IMR-90 (cell line): ENCODE measurements around the gene VWA8. TPM values are rescaled to one million over a fixed set of nuclear protein-coding genes. Genes with fewer than 3 reads are reported as not detected.

ENCODE experiments used
- ATAC-seq: fragments of 200-7000 bp; cut with Tn5 transposase; 2 replicates; pipeline ENCODE4 v1.9.1; 2020; ENCODE audit warnings: low read depth, mild to moderate bottlenecking, moderate library complexity
- BruUV-seq: library from RNA; stranded (reverse); fragments of 400-500 nt; replicated peaks from 2 replicates; lab custom pipeline; 2021; lab: Mats Ljungman, UMichigan
- CTCF ChIA-PET: fragments of 300-600 bp; formaldehyde crosslinking; extraction: SDS; loops from one replicate; lab custom pipeline; 2021; ENCODE audit warnings: antibody characterized with exemption; lab: Yijun Ruan, JAX
- POLR2A ChIA-PET: fragments of 300-600 bp; sonication (Branson Sonifier 250); formaldehyde crosslinking; loops from one replicate; lab custom pipeline; 2022; ENCODE audit warnings: antibody characterized with exemption; ENCODE audit not compliant: unreplicated experiment; lab: Charles Lee
- DNase-seq: peaks from one replicate; pipeline ENCODE4 v3.0.0; 2013
- H2AFZ ChIP-seq: replicated peaks from 2 replicates; pipeline ENCODE3; 2013; ENCODE audit warnings: low read length, mild to moderate bottlenecking; ENCODE audit not compliant: poor library complexity
- H2AK5ac ChIP-seq: 2 replicates; pipeline ENCODE4 v1.6.1; 2013; ENCODE audit warnings: low read depth, low read length, inconsistent platforms
- H2AK9ac ChIP-seq: replicated peaks from 2 replicates; pipeline ENCODE3; 2013; ENCODE audit warnings: mild to moderate bottlenecking, low read depth, low read length, moderate library complexity; ENCODE audit not compliant: poor library complexity
- H2BK120ac ChIP-seq: 2 replicates; pipeline ENCODE4 v1.6.1; 2013; ENCODE audit warnings: low read depth, low read length, inconsistent platforms
- H2BK15ac ChIP-seq: 3 replicates; pipeline ENCODE4 v1.6.1; 2013; ENCODE audit warnings: low read depth, low read length, inconsistent platforms
- H2BK20ac ChIP-seq: 2 replicates; pipeline ENCODE4 v1.6.1; 2013; ENCODE audit warnings: low read depth, mild to moderate bottlenecking, inconsistent platforms, low read length, moderate library complexity
- H2BK5ac ChIP-seq: 2 replicates; pipeline ENCODE4 v1.6.1; 2013; ENCODE audit warnings: mild to moderate bottlenecking, low read depth, low read length, inconsistent platforms; ENCODE audit not compliant: poor library complexity, severe bottlenecking
- H3K14ac ChIP-seq: replicated peaks from 2 replicates; pipeline ENCODE4 v1.6.1; 2013; ENCODE audit warnings: low read depth, low read length, inconsistent platforms
- H3K18ac ChIP-seq: 2 replicates; pipeline ENCODE4 v1.6.1; 2013; ENCODE audit warnings: low read depth, low read length, control low read depth
- H3K23ac ChIP-seq: 2 replicates; pipeline ENCODE4 v1.6.1; 2013; ENCODE audit warnings: low read depth, low read length, inconsistent platforms
- H3K27ac ChIP-seq: 2 replicates; pipeline ENCODE4 v1.5.1; 2013; ENCODE audit warnings: mild to moderate bottlenecking, control low read depth, low read length; ENCODE audit not compliant: insufficient read depth
- H3K27me3 ChIP-seq: 2 replicates; pipeline ENCODE4 v1.6.1; 2013; ENCODE audit warnings: low read length; ENCODE audit not compliant: control insufficient read depth, insufficient read depth
- H3K36me3 ChIP-seq: 2 replicates; pipeline ENCODE4 v1.6.1; 2013; ENCODE audit warnings: low read length, mixed read lengths; ENCODE audit not compliant: control insufficient read depth, insufficient read depth
- H3K4ac ChIP-seq: 2 replicates; pipeline ENCODE4 v1.6.1; 2013; ENCODE audit warnings: low read depth, low read length, inconsistent platforms
- H3K4me1 ChIP-seq: 2 replicates; pipeline ENCODE4 v1.6.1; 2013; ENCODE audit warnings: low read length, mixed read lengths; ENCODE audit not compliant: control insufficient read depth, insufficient read depth
- H3K4me2 ChIP-seq: 2 replicates; pipeline ENCODE4 v1.6.1; 2013; ENCODE audit warnings: low read depth, mild to moderate bottlenecking, control low read depth, low read length, moderate library complexity
- H3K4me3 ChIP-seq: 2 replicates; pipeline ENCODE4 v1.5.1; 2013; ENCODE audit warnings: low read depth, mild to moderate bottlenecking, control low read depth, low read length, moderate library complexity; ENCODE audit not compliant: insufficient read depth
- H3K56ac ChIP-seq: 2 replicates; pipeline ENCODE4 v1.6.1; 2013; ENCODE audit warnings: low read length, inconsistent platforms; ENCODE audit not compliant: insufficient read depth; ENCODE audit errors: extremely low read depth
- H3K79me1 ChIP-seq, 2 experiments: 2 replicates each; pipeline ENCODE4 v1.6.1; 2013; ENCODE audit warnings: low read length in 2 of 2, inconsistent platforms in 1 of 2, low read depth in 1 of 2
- H3K9ac ChIP-seq: 2 replicates; pipeline ENCODE4 v1.6.1; 2013; ENCODE audit warnings: low read depth, low read length, control low read depth
- H3K9me1 ChIP-seq: 2 replicates; pipeline ENCODE4 v1.6.1; 2013; ENCODE audit warnings: low read length, inconsistent platforms; ENCODE audit not compliant: insufficient read depth
- H3K9me3 ChIP-seq: 2 replicates; pipeline ENCODE4 v1.6.1; 2013; ENCODE audit warnings: low read length; ENCODE audit not compliant: control insufficient read depth, insufficient read depth
- H4K20me1 ChIP-seq: 2 replicates; pipeline ENCODE4 v1.6.1; 2013; ENCODE audit warnings: low read length, inconsistent platforms; ENCODE audit not compliant: insufficient read depth
- H4K5ac ChIP-seq: 2 replicates; pipeline ENCODE4 v1.6.1; 2013; ENCODE audit warnings: mild to moderate bottlenecking, low read depth, low read length, control low read depth
- H4K8ac ChIP-seq, 2 experiments: 2 replicates each; pipeline ENCODE4 v1.6.1; 2013; ENCODE audit warnings: low read depth in 2 of 2, low read length in 2 of 2, control low read depth in 1 of 2, inconsistent platforms in 1 of 2
- H4K91ac ChIP-seq: 2 replicates; pipeline ENCODE4 v1.6.1; 2013; ENCODE audit warnings: low read depth, low read length, inconsistent platforms; ENCODE audit not compliant: insufficient read depth
- MAZ ChIP-seq: IDR thresholded peaks from 2 replicates; pipeline ENCODE4 v1.6.1; 2012; ENCODE audit warnings: low read depth, mild to moderate bottlenecking, low read length, improper control_type of control experiment, moderate library complexity, borderline replicate concordance
- RAD21 ChIP-seq: IDR thresholded peaks from 2 replicates; pipeline ENCODE4 v1.6.1; 2012; ENCODE audit warnings: low read length, improper control_type of control experiment
- WGBS, 2 experiments: methylation state at CpG; one replicate each; pipeline versions ENCODE4 v1.1.5 to v1.1.7; 2013; ENCODE audit warnings: missing lambda C conversion rate in 2 of 2; ENCODE audit not compliant: insufficient read length in 1 of 2; ENCODE audit errors: extremely low coverage in 2 of 2; 5-methylcytosine and 5-hydroxymethylcytosine counted together
- dilution Hi-C: fragments of 300-500 bp; cut with HindIII; formaldehyde crosslinking; loops from one replicate; pipeline ENCODE4 v1.14.3; 2018; ENCODE audit warnings: low sequenced_read_pairs; ENCODE audit not compliant: unreplicated experiment
- in situ Hi-C: fragments of 300-500 bp; cut with MboI; formaldehyde crosslinking; loops from 3 replicates; pipeline ENCODE4 v1.14.3; 2019; ENCODE audit warnings: low sequenced_read_pairs, inconsistent platforms, mixed read lengths
- intact Hi-C: fragments of 100-400 bp; cut with micrococcal nuclease; formaldehyde crosslinking; loops from 2 replicates; pipeline ENCODE4 v1.10.0; 2022
- polyA plus RNA-seq, 3 experiments: library from polyadenylated mRNA; depleted of rRNA; stranded (reverse); fragments of >200 nt; gene quantifications; 2 replicates each; pipeline ENCODE4 v1.2.3, GENCODE V29; 2012; ENCODE audit warnings: low replicate concordance in 1 of 3
- total RNA-seq: library from RNA; depleted of rRNA; stranded (reverse); fragments of >200 nt; gene quantifications from 2 replicates; pipeline ENCODE4 v1.2.3, GENCODE V29; 2012

Gene VWA8
- total and polyA plus RNA-seq, 2 of the 4 experiments (the other 2 are of a cell fraction) = 5.9 to 18.3 TPM

DNA sequence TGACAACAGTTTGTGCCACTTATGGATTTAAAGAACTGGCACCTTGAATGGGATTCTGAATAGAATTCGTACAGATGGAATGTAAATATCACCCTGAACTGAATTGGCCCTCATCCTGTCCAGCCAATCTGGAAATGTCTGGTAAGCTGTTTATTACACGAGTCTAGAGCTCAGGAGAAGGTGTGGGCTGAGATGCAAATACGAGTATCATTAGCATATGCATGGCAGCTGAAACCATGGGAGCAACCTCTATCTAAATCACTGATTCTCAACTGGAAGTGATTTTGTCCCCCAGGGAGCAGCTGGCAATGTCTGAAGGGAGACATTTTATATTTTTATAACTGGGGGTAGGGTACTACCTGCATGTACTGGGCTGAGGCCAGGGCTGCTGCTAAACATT lies 15.6 kb upstream of the VWA8 start:
- TF ChIP-seq RAD21 = no peak
- no peak for TF ChIP-seq MAZ
- Histone ChIP-seq H2AFZ (no peak overlapping the region), H2BK5ac (no peak overlapping the region), H4K20me1 (no peaks in the 10 kb centered on the region), H3K56ac (no peak overlapping the region), H2BK15ac (no peak overlapping the region), H3K9me1 (no peaks in the 10 kb centered on the region), H2BK120ac (no peak overlapping the region), H2AK9ac (no peak overlapping the region), H3K14ac (no peak overlapping the region), H4K5ac (no peak overlapping the region), H3K9me3 (no peaks in the 10 kb centered on the region), H4K8ac (no peak overlapping the region), H2AK5ac (no peak overlapping the region), H3K18ac (no peak overlapping the region), H4K91ac (no peak overlapping the region), H3K27me3 (no peaks in the 10 kb centered on the region), H3K4ac (no peak overlapping the region), H3K4me1 (no peaks in the 10 kb centered on the region), H3K79me1 (no peaks in the 10 kb centered on the region), H3K4me2 (no peak overlapping the region), H3K4me3 (no peak overlapping the region), H3K23ac (no peak overlapping the region), H2BK20ac (no peak overlapping the region), H3K36me3 (no peaks in the 10 kb centered on the region), H3K9ac (no peak overlapping the region), H3K27ac (no peak overlapping the region)
- ChIA-PET CTCF (interaction anchor here (0.6 kb wide), 1 partner anchor 71 kb away, joined by 3 read pairs; no protein-coding TSS in a partner anchor), POLR2A (no interaction called here)
- intact Hi-C loops (no loop called here), dilution Hi-C loops (no loop called here), in situ Hi-C loops (no loop called here)
- ATAC-seq (no peak), DNase-seq (no peak)
- WGBS, 2 experiments = no CpG with 5 or more reads among the region's 3 CpGs
- no TSS peak for BruUV-seq
